HG03469 (cell line): ENCODE data around the gene MAK.
"Not testable (repeated sequence)": the region's sequence is repeated elsewhere in the genome, so short reads cannot be mapped to it uniquely, and the experiment has no call there.

ENCODE experiments used
- ATAC-seq: cut with Tn5 transposase; IDR thresholded peaks from one replicate; pipeline ENCODE4 v1.9.1; 2021; ENCODE audit warnings: mild to moderate bottlenecking, moderate library complexity, moderate number of reproducible peaks; ENCODE audit not compliant: unreplicated experiment

MAK gene

GRCh38 chr6:10733151-10733715 is 105.1 kb downstream of the MAK start:
- ATAC-seq = no peak

- ATAC-seq = no peak
Observed at GRCh38 chr6:10730254-10730653, 108.1 kb downstream of the MAK start.

GRCh38 chr6:10725716-10726115 is 112.6 kb downstream of the MAK start:
- ATAC-seq = no peak

- no peak for ATAC-seq
Observed at GRCh38 chr6:10725044-10725443, 113.3 kb downstream of the MAK start.

- ATAC-seq = no peak
Observed at GRCh38 chr6:10723567-10723881, 114.8 kb downstream of the MAK start.

GRCh38 chr6:10722820-10723566 is 115.3 kb downstream of the MAK start, which contains the start of gene TMEM14C:
TMEM14C (plus strand) TSS chr6:10723070; CDS start chr6:10724614, 1,544 bp downstream.
- ATAC-seq = peak; percentile 93

- no peak for ATAC-seq
Observed at GRCh38 chr6:10722570-10722819, 115.8 kb downstream of the MAK start.

- no peak for ATAC-seq
Observed at GRCh38 chr6:10721850-10722569, 116.3 kb downstream of the MAK start.

- not testable (repeated sequence) for ATAC-seq
Observed at GRCh38 chr6:10720960-10721849, 117.1 kb downstream of the MAK start.

GRCh38 chr6:10720265-10720959 is 117.9 kb downstream of the MAK start:
- no peak for ATAC-seq

GRCh38 chr6:10719964-10720264 is 118.4 kb downstream of the MAK start:
- no peak for ATAC-seq

GRCh38 chr6:10719296-10719963 is 118.9 kb downstream of the MAK start:
- ATAC-seq = no peak

GRCh38 chr6:10713962-10714361 is 124.4 kb downstream of the MAK start:
- ATAC-seq = no peak
